Fibroblast of villous mesenchyme (primary cell): ENCODE data around the gene MALAT1. TPM values are rescaled to one million over a fixed set of nuclear protein-coding genes. Genes with fewer than 3 reads are reported as not detected.

Experiments used
- DNase-seq: peaks from one replicate; pipeline ENCODE4 v3.0.0-alpha.2; 2010; ENCODE audit warnings: low read depth
- H3K4me3 ChIP-seq: 2 replicates; pipeline ENCODE4 v1.5.1; 2011; ENCODE audit warnings: low read depth, mild to moderate bottlenecking, low read length
- CTCF ChIP-seq: IDR thresholded peaks from 2 replicates; pipeline ENCODE4 v1.5.1; 2012; ENCODE audit warnings: low read depth, mild to moderate bottlenecking, low read length; ENCODE audit not compliant: insufficient read depth
- total RNA-seq: library from RNA; depleted of rRNA; stranded (reverse); fragments of >200 nt; gene quantifications from 2 replicates; pipeline ENCODE4 v1.2.3, GENCODE V29; 2012

The MALAT1 gene
- total RNA-seq, 1 donor: 16,563 TPM

- peak; percentile 6 for TF ChIP-seq CTCF
- peak; percentile 99 for DNase-seq
- H3K4me3 ChIP-seq: peak overlapping the region; percentile 96
Measured at GRCh38 chr11:65497141-65498041, 1.5 kb upstream of the MALAT1 start.

GRCh38 chr11:65498042-65498726, 661 bp upstream of the MALAT1 start:
- no peak for TF ChIP-seq CTCF
- DNase-seq: peak; percentile 82
- peak overlapping the region; percentile 96 for H3K4me3 ChIP-seq

GRCh38 chr11:65498727-65498976, 193 bp upstream of the MALAT1 start:
- no peak for TF ChIP-seq CTCF
- peak overlapping the region; percentile 96 for H3K4me3 ChIP-seq
- DNase-seq: no peak

GRCh38 chr11:65499713-65500386, 1.0 kb downstream of the MALAT1 start:
- DNase-seq: no peak

GRCh38 chr11:65500387-65501185, 1.7 kb downstream of the MALAT1 start:
- H3K4me3 ChIP-seq: peak overlapping the region; percentile 96
- no peak for TF ChIP-seq CTCF
- peak; percentile 58 for DNase-seq

More at GRCh38 chr11:65499713-65500386, 1.0 kb downstream of the MALAT1 start:
- peak overlapping the region; percentile 96 for H3K4me3 ChIP-seq
- no peak for TF ChIP-seq CTCF

GRCh38 chr11:65501186-65501471, 2.3 kb downstream of the MALAT1 start:
- TF ChIP-seq CTCF: no peak
- H3K4me3 ChIP-seq: peak overlapping the region; percentile 96
- no peak for DNase-seq
